ENCODE data around the gene AGFG1.
"Not testable (repeated sequence)": the region's sequence is repeated elsewhere in the genome, so short reads cannot be mapped to it uniquely, and the experiment has no call there.

The AGFG1 gene

GRCh38 chr2:227500301-227500630 lies 28.3 kb downstream of the AGFG1 start:
- no peak for DNase-seq

- no peak for DNase-seq
These were observed 31.8 kb downstream of the AGFG1 start for GRCh38 chr2:227503433-227504406.

GRCh38 chr2:227504700-227505099 lies 32.7 kb downstream of the AGFG1 start:
- no peak for DNase-seq

GRCh38 chr2:227506456-227506855 lies 34.5 kb downstream of the AGFG1 start:
- DNase-seq = no peak

GRCh38 chr2:227507963-227508362 lies 36.0 kb downstream of the AGFG1 start:
- no peak for DNase-seq

- no peak for DNase-seq
These were observed 37.1 kb downstream of the AGFG1 start for GRCh38 chr2:227509076-227509475.

- DNase-seq = no peak
These were observed 38.1 kb downstream of the AGFG1 start for GRCh38 chr2:227509824-227510619.

- no peak for DNase-seq
These were observed 38.6 kb downstream of the AGFG1 start for GRCh38 chr2:227510620-227510958.

- DNase-seq = no peak
These were observed 39.4 kb downstream of the AGFG1 start for GRCh38 chr2:227511239-227511930.

GRCh38 chr2:227511955-227512354 lies 40.0 kb downstream of the AGFG1 start:
- no peak for DNase-seq

GRCh38 chr2:227513113-227513512 lies 41.2 kb downstream of the AGFG1 start:
- DNase-seq = no peak

- DNase-seq = no peak
These were observed 43.8 kb downstream of the AGFG1 start for GRCh38 chr2:227515742-227516141.

- no peak for DNase-seq
These were observed 45.8 kb downstream of the AGFG1 start for GRCh38 chr2:227517724-227518123.

GRCh38 chr2:227518278-227518865 lies 46.4 kb downstream of the AGFG1 start:
- not testable (repeated sequence) for DNase-seq

GRCh38 chr2:227521178-227521577 lies 49.2 kb downstream of the AGFG1 start:
- not testable (repeated sequence) for DNase-seq

- DNase-seq = no peak
These were observed 52.7 kb downstream of the AGFG1 start for GRCh38 chr2:227524665-227525064.

- no peak for DNase-seq
These were observed 55.4 kb downstream of the AGFG1 start for GRCh38 chr2:227527351-227527750.

- DNase-seq = no peak
These were observed 56.8 kb downstream of the AGFG1 start for GRCh38 chr2:227528803-227529202.

- DNase-seq = no peak
These were observed 57.9 kb downstream of the AGFG1 start for GRCh38 chr2:227529871-227530270.

- DNase-seq = no peak
These were observed 62.8 kb downstream of the AGFG1 start for GRCh38 chr2:227534714-227535113.

- no peak for DNase-seq
These were observed 64.5 kb downstream of the AGFG1 start for GRCh38 chr2:227536445-227536844.

- DNase-seq = no peak
These were observed 67.6 kb downstream of the AGFG1 start for GRCh38 chr2:227539465-227539956.

- DNase-seq = not testable (repeated sequence)
These were observed 68.4 kb downstream of the AGFG1 start for GRCh38 chr2:227540352-227540751.
